K562 (cell line): ENCODE data around the gene DAZAP1. TPM values are rescaled to one million over a fixed set of nuclear protein-coding genes. Genes with fewer than 3 reads are reported as not detected.

Experiments used
- ATAC-seq: fragments of 200-7000 bp; cut with Tn5 transposase; 3 replicates; pipeline ENCODE4 v1.9.1; 2020; ENCODE audit warnings: moderate library complexity
- BruUV-seq: library from RNA; stranded (reverse); fragments of 400-500 nt; replicated peaks from 2 replicates; lab custom pipeline; 2021; lab: Mats Ljungman, UMichigan
- CTCF ChIA-PET: fragments of 300-600 bp; formaldehyde crosslinking; extraction: SDS; loops from one replicate; lab custom pipeline; 2021; ENCODE audit warnings: low intra/inter-chr PET ratio; lab: Yijun Ruan, JAX
- POLR2A ChIA-PET: fragments of 300-600, 350-650 bp; sonication (Branson Sonifier 250); formaldehyde crosslinking; extraction: SDS; loops from one replicate; lab custom pipeline; 2021; ENCODE audit warnings: antibody characterized with exemption, inconsistent platforms; lab: Yijun Ruan, JAX
- DNase-seq, 4 experiments: peaks; one replicate each; pipeline versions ENCODE4 v3.0.0 to v3.0.0-alpha.2; 2011 to 2018; ENCODE audit warnings: low spot score in 3 of 4, mixed read lengths in 3 of 4; ENCODE audit errors: extremely low read depth in 1 of 4
- FAIRE-seq: peaks from 2 replicates; lab custom pipeline; 2011; peaks lifted over from hg19 to GRCh38; lab: Jason Lieb, UNC
- H2AFZ ChIP-seq: 2 replicates; pipeline ENCODE4 v1.6.0; 2011; ENCODE audit warnings: low read depth, low read length, control low read depth, inconsistent platforms
- H3K27ac ChIP-seq: fragments of 200-600 bp; 3 replicates; pipeline ENCODE4 v1.8.0; 2011; ENCODE audit warnings: low read depth, mild to moderate bottlenecking, control low read depth, inconsistent platforms, low read length, moderate library complexity, mixed read lengths; ENCODE audit errors: extremely low read depth
- H3K27me3 ChIP-seq, 2 experiments: fragments of 300-600 bp in 1 of 2; 2 replicates in 1 of 2; 3 replicates in 1 of 2; pipeline versions ENCODE4 v1.6.0 to v1.8.0; 2011; ENCODE audit warnings: inconsistent platforms in 2 of 2, low read length in 2 of 2, mild to moderate bottlenecking in 1 of 2, mixed read lengths in 1 of 2, moderate library complexity in 1 of 2; ENCODE audit not compliant: control insufficient read depth in 2 of 2, insufficient read depth in 2 of 2
- H3K36me3 ChIP-seq: fragments of 300-600 bp; 3 replicates; pipeline ENCODE4 v1.8.0; 2011; ENCODE audit warnings: mild to moderate bottlenecking, low read length, inconsistent platforms; ENCODE audit not compliant: control insufficient read depth, insufficient read depth
- H3K4me1 ChIP-seq, 2 experiments: fragments of 200-600 bp in 1 of 2; replicated peaks in 1 of 2; 2 replicates in 1 of 2; 3 replicates in 1 of 2; pipeline versions ENCODE4 v1.5.1 to v1.8.0; 2011; ENCODE audit warnings: inconsistent platforms in 2 of 2, low read length in 2 of 2, mild to moderate bottlenecking in 1 of 2, mixed read lengths in 1 of 2, moderate library complexity in 1 of 2; ENCODE audit not compliant: control insufficient read depth in 2 of 2, insufficient read depth in 2 of 2
- H3K4me2 ChIP-seq: 2 replicates; pipeline ENCODE4 v1.6.1; 2011; ENCODE audit warnings: low read length, control low read depth, inconsistent platforms, mixed read lengths; ENCODE audit not compliant: insufficient read depth
- H3K4me3 ChIP-seq: fragments of 200-600 bp; sonication (generic), shearing (Covaris generic); 2 replicates; pipeline ENCODE4 v1.5.1; 2016; ENCODE audit warnings: control low read depth, inconsistent platforms
- H3K79me2 ChIP-seq: fragments of 200-600 bp; 3 replicates; pipeline ENCODE4 v1.8.0; 2011; ENCODE audit warnings: low read length, inconsistent platforms; ENCODE audit not compliant: control insufficient read depth, insufficient read depth
- H3K9ac ChIP-seq, 2 experiments: 2 replicates each; pipeline versions ENCODE4 v1.6.0 to v1.6.1; 2011; ENCODE audit warnings: low read depth in 2 of 2, low read length in 2 of 2, control low read depth in 1 of 2, inconsistent platforms in 1 of 2, mild to moderate bottlenecking in 1 of 2, mixed read lengths in 1 of 2; ENCODE audit not compliant: insufficient read depth in 1 of 2
- H3K9me1 ChIP-seq: one replicate; pipeline ENCODE4 v1.6.0; 2011; ENCODE audit warnings: inconsistent platforms, mild to moderate bottlenecking, low read length, moderate library complexity; ENCODE audit not compliant: control insufficient read depth, insufficient read depth
- H3K9me3 ChIP-seq: replicated peaks from 2 replicates; pipeline ENCODE4 v1.5.1; 2011; ENCODE audit warnings: low read depth, low read length, inconsistent platforms; ENCODE audit not compliant: control insufficient read depth, insufficient read depth
- H4K20me1 ChIP-seq: replicated peaks from 2 replicates; pipeline ENCODE4 v1.6.1; 2011; ENCODE audit warnings: low read length, inconsistent platforms, mixed read lengths; ENCODE audit not compliant: control insufficient read depth, insufficient read depth
- ATF4 ChIP-seq: fragments of 450-650 bp; formaldehyde crosslinking; IDR thresholded peaks from 2 replicates; pipeline ENCODE4 v1.4.0; 2022; ENCODE audit warnings: mild to moderate bottlenecking, moderate library complexity
- HMGN3 ChIP-seq: IDR thresholded peaks from 2 replicates; pipeline ENCODE4 v1.6.1; 2011; ENCODE audit warnings: borderline replicate concordance, low read depth, mild to moderate bottlenecking, mixed read lengths, low read length; ENCODE audit not compliant: insufficient read length; ENCODE audit errors: extremely low read depth
- KHSRP ChIP-seq: fragments of 450-650 bp; IDR thresholded peaks from 2 replicates; pipeline ENCODE4 v1.6.1; 2017
- POLR2G ChIP-seq: fragments of 200-400 bp; formaldehyde crosslinking; IDR thresholded peaks from 2 replicates; pipeline ENCODE4 v1.6.1; 2017; ENCODE audit warnings: low read depth, mild to moderate bottlenecking, antibody characterized with exemption, low read length, moderate library complexity
- RBFOX2 ChIP-seq: fragments of 200-400 bp; formaldehyde crosslinking; IDR thresholded peaks from 2 replicates; pipeline ENCODE4 v1.6.1; 2017; ENCODE audit warnings: low read depth, mild to moderate bottlenecking, low read length, moderate library complexity
- RBM22 ChIP-seq: fragments of 200-400 bp; formaldehyde crosslinking; IDR thresholded peaks from 2 replicates; pipeline ENCODE4 v1.6.1; 2018; ENCODE audit warnings: low read length, low read depth; ENCODE audit not compliant: poor library complexity, severe bottlenecking
- SRSF1 ChIP-seq: fragments of 200-400 bp; formaldehyde crosslinking; IDR thresholded peaks from 2 replicates; pipeline ENCODE4 v1.6.1; 2017; ENCODE audit warnings: mild to moderate bottlenecking, low read depth, low read length, moderate library complexity
- ZBTB33 ChIP-seq: sonication (generic); formaldehyde crosslinking; IDR thresholded peaks from 2 replicates; pipeline ENCODE4 v1.8.1; 2023; ENCODE audit warnings: mild to moderate bottlenecking, missing genetic modification reagents
- ZNF347 ChIP-seq: fragments of 450-650 bp; formaldehyde crosslinking; IDR thresholded peaks from 2 replicates; pipeline ENCODE4 v1.4.0; 2020; ENCODE audit warnings: low read depth, mild to moderate bottlenecking, moderate library complexity
- WGBS: fragments of 100-300 bp; shearing (Covaris generic); methylation state at CpG from one replicate; pipeline ENCODE4 v1.1.6; 2016; ENCODE audit warnings: low coverage, mixed read lengths; ENCODE audit not compliant: insufficient coverage; ENCODE audit errors: missing lambda C conversion rate; 5-methylcytosine and 5-hydroxymethylcytosine counted together
- in situ Hi-C: fragments of 300-500 bp; cut with MboI; formaldehyde crosslinking; loops from 4 replicates; pipeline ENCODE4 v1.15.0; 2018; ENCODE audit warnings: inconsistent platforms, mixed read lengths
- intact Hi-C: fragments of 100-400 bp; cut with micrococcal nuclease; formaldehyde crosslinking; loops from 2 replicates; pipeline ENCODE4 v1.14.2; 2022
- polyA plus RNA-seq, 8 experiments: library from polyadenylated mRNA; depleted of rRNA in 4 of 8; stranded (reverse) in 5 of 8; unstranded in 3 of 8; fragments of >200 nt; fragmentation: Nextera tagmentation in 2 of 8; fragmentation: Illumina TruSeq in 1 of 8; extraction: Ambion mirVana in 2 of 8; extraction: Trizol in 1 of 8; gene quantifications; 2 replicates each; pipeline versions ENCODE4 v1.2.1 to v1.2.3, GENCODE V29; 2011 to 2014; ENCODE audit warnings: inconsistent platforms in 1 of 8, missing spikeins in 1 of 8
- total RNA-seq, 7 experiments: library from RNA; depleted of rRNA in 6 of 7; stranded (reverse); fragments of >200 nt in 6 of 7; fragmentation: Illumina TruSeq in 2 of 7; extraction: Trizol in 2 of 7; gene quantifications; 2 replicates each; pipeline versions ENCODE4 v1.2.1 to v1.2.3, GENCODE V29; 2011 to 2021; ENCODE audit warnings: low replicate concordance in 1 of 7
- TF ChIP-seq, protein P1 (sequence below): fragments of 250-450 bp; sonication (Bioruptor Pico); IDR thresholded peaks from 2 replicates; pipeline ENCODE4 v1.9.0; 2021; ENCODE audit warnings: mild to moderate bottlenecking

DAZAP1 gene
- total and polyA plus RNA-seq, 9 of the 15 experiments (the other 6 are each of a cell fraction or from before 2014, with no cell fraction given): 10.8 to 289 (median 142) TPM

GRCh38 chr19:1390890-1391423 lies 16.4 kb upstream of the DAZAP1 start:
- no peaks in the 10 kb centered on the region for H3K27me3 ChIP-seq
- DNase-seq (no peak), ATAC-seq (no peak), FAIRE-seq (no peak)
- peaks cover 0 to 67% of the 10 kb centered on the region in 2 experiments; a peak in 3 of 5 replicates for H3K4me1 ChIP-seq
- H3K9ac ChIP-seq: no peak overlapping the region
- in situ Hi-C loops: no loop called here
- H3K36me3 ChIP-seq: peaks cover 82% of the 10 kb centered on the region; the same call in 2 of the 3 replicates
- no peaks in the 10 kb centered on the region for H3K9me1 ChIP-seq
- peaks cover 13% of the 10 kb centered on the region for H4K20me1 ChIP-seq
- H3K9me3 ChIP-seq: no peaks in the 10 kb centered on the region
- no peak overlapping the region for H3K4me2 ChIP-seq
- intact Hi-C loops: no loop called here
- peaks cover 23% of the 10 kb centered on the region for H3K79me2 ChIP-seq
- BruUV-seq: no TSS peak
- H3K4me3 ChIP-seq: no peak overlapping the region
- ChIA-PET CTCF (no interaction called here), POLR2A (no interaction called here)
- 96% methylated on average over 21 of the region's 42 CpGs for WGBS
- no peak overlapping the region for H3K27ac ChIP-seq
- TF ChIP-seq HMGN3 (peak; percentile 19), ZNF347 (CRISPR knock-in tag) (no peak), KHSRP (no peak), ZBTB33 (CRISPR knock-in tag) (peak; percentile 69; the same call in 1 of the 2 replicates), SRSF1 (no peak), RBFOX2 (peak; percentile 47), ATF4 (CRISPR knock-in tag) (no peak), POLR2G (peak; percentile 44; the same call in 1 of the 2 replicates), RBM22 (peak; percentile 48)
- TF ChIP-seq, protein P1, sequence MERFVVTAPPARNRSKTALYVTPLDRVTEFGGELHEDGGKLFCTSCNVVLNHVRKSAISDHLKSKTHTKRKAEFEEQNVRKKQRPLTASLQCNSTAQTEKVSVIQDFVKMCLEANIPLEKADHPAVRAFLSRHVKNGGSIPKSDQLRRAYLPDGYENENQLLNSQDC (CRISPR knock-in tag): no peak
- no peak overlapping the region for H2AFZ ChIP-seq
